Activated gamma-delta T cell (primary cell): ENCODE measurements around the gene SCT.
A peak's percentile ranks its signal among the peaks of the same experiment; 100 is the strongest.

ENCODE experiments used
- DNase-seq: peaks from one replicate; lab custom pipeline; 2025; lab: John Stamatoyannopoulos, UW

The SCT gene

GRCh38 chr11:586376-587316 is 40.3 kb downstream of the SCT start:
- no peak for DNase-seq

- DNase-seq, result no peak
Measured at GRCh38 chr11:584287-584686, 42.7 kb downstream of the SCT start.

- no peak for DNase-seq
Measured at GRCh38 chr11:581752-582151, 45.2 kb downstream of the SCT start.

- no peak for DNase-seq
Measured at GRCh38 chr11:581342-581741, 45.6 kb downstream of the SCT start.

GRCh38 chr11:579830-580601 is 47.0 kb downstream of the SCT start:
- no peak for DNase-seq

GRCh38 chr11:578276-579035 is 48.5 kb downstream of the SCT start:
- no peak for DNase-seq

GRCh38 chr11:577611-577894 is 49.4 kb downstream of the SCT start:
- DNase-seq, result no peak

- peak; percentile 48 for DNase-seq
Measured at GRCh38 chr11:576811-577610, 50.0 kb downstream of the SCT start.
